ENCODE results near the gene TTC33.

GRCh38 chr5:40720069-40720468, 35.7 kb downstream of the TTC33 start:
- no peak for TF ChIP-seq CTCF (conservative IDR thresholded peaks at IDR 0.05; ENCODE audit: low read length)
- no peak for TF ChIP-seq EZH2phosphoT487 (IDR thresholded peaks at IDR 0.05; ENCODE audit: borderline replicate concordance)
